A549 (cell line): ENCODE results near the gene MAGEA9.

Source experiments
- CEBPB ChIP-seq, 2 experiments: fragments of >200 bp in 1 of 2; sonication (Bioruptor Twin) in 1 of 2; formaldehyde crosslinking in 1 of 2; IDR thresholded peaks; 2 replicates each; pipeline ENCODE4 v1.6.1; 2012 to 2016
- POLR2A ChIP-seq: IDR thresholded peaks from 2 replicates; pipeline ENCODE4 v1.6.1; 2012; ENCODE audit warnings: mild to moderate bottlenecking, low read length
- REST ChIP-seq: fragments of 200-600 bp; sonication (generic); IDR thresholded peaks from 2 replicates; pipeline ENCODE4 v1.6.1; 2016; ENCODE audit warnings: antibody characterized with exemption, mild to moderate bottlenecking, moderate library complexity

GRCh38 chrX:149759824-149760223 is 21.9 kb upstream of the MAGEA9 start:
- TF ChIP-seq POLR2A (no peak), CEBPB (IDR thresholded peaks at IDR 0.05) (no peak), REST (no peak)
